GM18868 (cell line): Measurements from ENCODE around the gene NSDHL.

Experiments used
- ATAC-seq: cut with Tn5 transposase; IDR thresholded peaks from one replicate; pipeline ENCODE4 v1.9.1; 2021; ENCODE audit warnings: mild to moderate bottlenecking, moderate library complexity; ENCODE audit not compliant: unreplicated experiment

Gene NSDHL

GRCh38 chrX:152843852-152844251, 13.0 kb downstream of the NSDHL start:
- no peak for ATAC-seq

- no peak for ATAC-seq
These were observed 13.4 kb downstream of the NSDHL start for GRCh38 chrX:152844256-152844655.

GRCh38 chrX:152845618-152846240, 14.9 kb downstream of the NSDHL start:
- no peak for ATAC-seq

GRCh38 chrX:152847281-152847680, 16.4 kb downstream of the NSDHL start:
- ATAC-seq: no peak

- no peak for ATAC-seq
These were observed 19.6 kb downstream of the NSDHL start for GRCh38 chrX:152850465-152850864.

GRCh38 chrX:152853986-152854385, 23.1 kb downstream of the NSDHL start:
- ATAC-seq: no peak

- no peak for ATAC-seq
These were observed 30.3 kb downstream of the NSDHL start for GRCh38 chrX:152861116-152861515.

GRCh38 chrX:152861826-152862225, 31.0 kb downstream of the NSDHL start:
- ATAC-seq: no peak

- no peak for ATAC-seq
These were observed 34.5 kb downstream of the NSDHL start for GRCh38 chrX:152865232-152865920.

GRCh38 chrX:152866386-152866785, 35.5 kb downstream of the NSDHL start:
- no peak for ATAC-seq

GRCh38 chrX:152869972-152870371, 39.1 kb downstream of the NSDHL start:
- no peak for ATAC-seq

GRCh38 chrX:152871260-152871659, 40.4 kb downstream of the NSDHL start:
- ATAC-seq: no peak

GRCh38 chrX:152872522-152872921, 41.7 kb downstream of the NSDHL start:
- no peak for ATAC-seq

GRCh38 chrX:152873361-152873760, 42.5 kb downstream of the NSDHL start:
- no peak for ATAC-seq

- ATAC-seq: no peak
These were observed 46.3 kb downstream of the NSDHL start for GRCh38 chrX:152876931-152877840.

GRCh38 chrX:152878976-152879755, 48.3 kb downstream of the NSDHL start:
- ATAC-seq: no peak

- ATAC-seq: no peak
These were observed 50.4 kb downstream of the NSDHL start for GRCh38 chrX:152881289-152881688.

GRCh38 chrX:152884171-152884570, 53.3 kb downstream of the NSDHL start:
- no peak for ATAC-seq

- no peak for ATAC-seq
These were observed 55.9 kb downstream of the NSDHL start for GRCh38 chrX:152886716-152887115.

- peak; percentile 58 for ATAC-seq
These were observed 61.6 kb downstream of the NSDHL start for GRCh38 chrX:152892499-152892898.
